ENCODE data around the gene SPATA24. TPM values are rescaled to one million over a fixed set of nuclear protein-coding genes. Genes with fewer than 3 reads are reported as not detected.

The SPATA24 gene
- total and polyA plus RNA-seq, 2 of the 13 experiments (the other 11 are each of a cell fraction or from before 2014, with no cell fraction given), result 6.0 to 11.1 TPM

GRCh38 chr5:139408191-139408590 is 4.3 kb upstream of the SPATA24 start:
- Histone ChIP-seq H3K9ac (ENCODE audit: insufficient read depth, low read depth, low read length) (no peak overlapping the region), H2AFZ (ENCODE audit: low read length) (no peak overlapping the region), H3K4me3 (replicated peaks in 1 of 3; ENCODE audit: insufficient read depth in 1 of 3, low read depth in 2 of 3, low read length in 3 of 3) (no peak overlapping the region), H3K27ac (ENCODE audit: extremely low read length, insufficient read depth, low read length) (no peak overlapping the region), H3K9me3 (ENCODE audit: low read length) (no peaks in the 10 kb centered on the region), H3K4me1 (ENCODE audit: insufficient read depth, low read length) (peaks cover 46% of the 10 kb centered on the region), H4K20me1 (ENCODE audit: insufficient read depth, low read length) (no peaks in the 10 kb centered on the region), H3K4me2 (ENCODE audit: low read depth, low read length) (no peak overlapping the region), H3K79me2 (ENCODE audit: insufficient read depth, low read length) (peaks cover 2% of the 10 kb centered on the region), H3K36me3 (replicated peaks in 1 of 2; ENCODE audit: control insufficient read depth in 1 of 2, insufficient read depth in 2 of 2, low read length in 2 of 2) (no peaks in the 10 kb centered on the region), H3K27me3 (ENCODE audit: control insufficient read depth in 1 of 2, insufficient read depth in 2 of 2, low read length in 2 of 2) (no peaks in the 10 kb centered on the region)
- ChIA-PET CTCF (ENCODE audit: low intra/inter-chr PET ratio, low total read pairs) (no interaction called here), POLR2A (no interaction called here)
- in situ Hi-C loops (cut with HindIII; ENCODE audit: extremely low pct_ligation_motif_present, low pct_unique_long_range_greater_than_20kb), result no loop called here
- 85% methylated on average over 7 of the region's 7 CpGs for WGBS (ENCODE audit: low lambda C conversion rate)
- intact Hi-C loops (cut with micrococcal nuclease; ENCODE audit: unreplicated experiment), result no loop called here
- FAIRE-seq (no peak), DNase-seq (ENCODE audit: low spot score) (no peak), ATAC-seq (no peak)
- no TSS peak for BruUV-seq (replicated peaks)
- TF ChIP-seq ZFP82 (CRISPR knock-in tag; IDR thresholded peaks at IDR 0.05; ENCODE audit: borderline replicate concordance) (no peak), HNF4A (CRISPR knock-in tag; IDR thresholded peaks at IDR 0.05) (no peak), HHEX (CRISPR knock-in tag; IDR thresholded peaks at IDR 0.05) (no peak), CENPX (CRISPR knock-in tag; IDR thresholded peaks at IDR 0.05) (no peak), ZNF782 (CRISPR knock-in tag; IDR thresholded peaks at IDR 0.05; ENCODE audit: borderline replicate concordance) (no peak), ZNF605 (CRISPR knock-in tag; IDR thresholded peaks at IDR 0.05) (no peak), ZNF556 (CRISPR knock-in tag; IDR thresholded peaks at IDR 0.05; ENCODE audit: borderline replicate concordance) (no peak), ZNF720 (CRISPR knock-in tag; IDR thresholded peaks at IDR 0.05) (no peak), DPF2 (CRISPR knock-in tag; IDR thresholded peaks at IDR 0.05; ENCODE audit: borderline replicate concordance, low read depth) (no peak), KLF12 (CRISPR knock-in tag; IDR thresholded peaks at IDR 0.05; ENCODE audit: borderline replicate concordance) (no peak), REST (IDR thresholded peaks at IDR 0.05; ENCODE audit: borderline replicate concordance in 1 of 2, low read depth in 1 of 2, low read length in 2 of 2) (no peak), ATAD3A (CRISPR knock-in tag; IDR thresholded peaks at IDR 0.05) (no peak), PCBP2 (optimal IDR thresholded peaks at IDR 0.05; ENCODE audit: low read depth, low read length, poor library complexity, severe bottlenecking) (no peak), KLF13 (CRISPR knock-in tag; IDR thresholded peaks at IDR 0.05) (no peak), RXRA (CRISPR knock-in tag; IDR thresholded peaks at IDR 0.05) (no peak), SRSF4 (IDR thresholded peaks at IDR 0.05; ENCODE audit: low read depth, low read length, poor library complexity, severe bottlenecking) (no peak)

All from HepG2 (cell line).